GM12801 (cell line): ENCODE measurements around the gene SLC44A5.

Experiments used
- CTCF ChIP-seq: IDR thresholded peaks from one replicate; pipeline ENCODE4 v1.5.1; 2011; ENCODE audit warnings: control low read depth; ENCODE audit not compliant: insufficient read length; ENCODE audit errors: extremely low read depth

SLC44A5 gene

GRCh38 chr1:75211648-75212047, 399.3 kb downstream of the SLC44A5 start:
- TF ChIP-seq CTCF, result no peak

GRCh38 chr1:75208862-75209261, 402.1 kb downstream of the SLC44A5 start:
- no peak for TF ChIP-seq CTCF

GRCh38 chr1:75203415-75204277, 407.3 kb downstream of the SLC44A5 start:
- TF ChIP-seq CTCF, result no peak

GRCh38 chr1:75202751-75203150, 408.2 kb downstream of the SLC44A5 start:
- no peak for TF ChIP-seq CTCF

GRCh38 chr1:75198761-75199160, 412.2 kb downstream of the SLC44A5 start:
- TF ChIP-seq CTCF, result no peak

- TF ChIP-seq CTCF, result no peak
Observed at GRCh38 chr1:75198163-75198562, 412.8 kb downstream of the SLC44A5 start.

- TF ChIP-seq CTCF, result no peak
Observed at GRCh38 chr1:75188892-75189291, 422.0 kb downstream of the SLC44A5 start.
